DND-41 (cell line): Measurements from ENCODE around the gene UVSSA.

Source experiments
- EZH2 ChIP-seq: IDR thresholded peaks from 3 replicates; pipeline ENCODE4 v1.6.1; 2012; ENCODE audit warnings: borderline replicate concordance, low read depth, mild to moderate bottlenecking, moderate library complexity, low read length, inconsistent platforms; ENCODE audit not compliant: severe bottlenecking
- TF ChIP-seq, protein P1 (sequence below): IDR thresholded peaks from 2 replicates; pipeline ENCODE4 v1.5.1; 2012; ENCODE audit warnings: borderline replicate concordance, low read length, moderate library complexity, mild to moderate bottlenecking; ENCODE audit not compliant: poor library complexity, severe bottlenecking; ENCODE audit errors: extremely low read depth

DNA sequence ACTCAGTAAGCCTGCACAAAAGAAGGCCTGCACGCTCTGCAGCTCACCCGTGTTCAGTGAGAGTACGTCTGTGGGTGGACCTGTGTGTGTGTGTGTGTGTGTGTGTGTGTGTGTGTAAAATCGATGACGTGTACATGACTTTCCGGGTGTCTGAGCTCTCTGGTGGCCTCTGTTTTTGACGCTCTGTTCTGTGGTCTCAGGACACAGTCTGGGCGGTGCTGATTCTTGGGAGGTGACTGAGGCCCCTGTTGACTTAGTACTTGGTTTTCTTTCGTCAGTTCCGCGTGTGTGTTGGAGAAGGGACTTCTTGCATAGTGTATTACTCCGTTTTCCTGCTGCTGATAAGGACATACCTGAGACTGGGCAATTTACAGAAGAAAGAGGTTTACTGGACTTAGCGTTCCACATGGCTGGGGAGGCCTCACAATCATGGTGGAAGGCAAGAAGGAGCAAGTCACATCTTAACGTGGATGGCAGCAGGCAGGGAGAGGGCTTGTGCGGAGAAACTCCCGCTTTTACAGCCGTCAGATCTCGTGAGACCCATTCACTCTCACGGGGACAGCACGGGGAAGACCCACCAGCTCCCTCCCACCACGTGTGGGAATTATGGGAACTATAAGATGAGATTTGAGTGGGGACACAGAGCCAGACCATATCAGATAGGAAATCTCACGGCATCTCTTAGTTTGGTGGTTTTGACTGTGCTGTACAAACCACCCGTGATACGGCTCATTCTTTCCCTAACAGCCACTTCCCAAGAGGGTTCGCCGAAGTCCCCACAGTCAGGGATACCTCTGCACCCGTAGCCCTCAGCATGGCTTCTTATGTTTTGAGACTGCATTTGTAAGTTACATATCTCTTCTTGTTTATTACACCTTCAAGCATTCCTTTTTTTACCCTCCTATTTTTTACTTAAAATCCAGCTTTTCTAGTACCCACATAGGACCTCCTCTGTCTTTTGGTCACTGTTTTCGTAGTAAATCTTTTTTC lies 24.5 kb downstream of the UVSSA start:
- TF ChIP-seq, protein P1, sequence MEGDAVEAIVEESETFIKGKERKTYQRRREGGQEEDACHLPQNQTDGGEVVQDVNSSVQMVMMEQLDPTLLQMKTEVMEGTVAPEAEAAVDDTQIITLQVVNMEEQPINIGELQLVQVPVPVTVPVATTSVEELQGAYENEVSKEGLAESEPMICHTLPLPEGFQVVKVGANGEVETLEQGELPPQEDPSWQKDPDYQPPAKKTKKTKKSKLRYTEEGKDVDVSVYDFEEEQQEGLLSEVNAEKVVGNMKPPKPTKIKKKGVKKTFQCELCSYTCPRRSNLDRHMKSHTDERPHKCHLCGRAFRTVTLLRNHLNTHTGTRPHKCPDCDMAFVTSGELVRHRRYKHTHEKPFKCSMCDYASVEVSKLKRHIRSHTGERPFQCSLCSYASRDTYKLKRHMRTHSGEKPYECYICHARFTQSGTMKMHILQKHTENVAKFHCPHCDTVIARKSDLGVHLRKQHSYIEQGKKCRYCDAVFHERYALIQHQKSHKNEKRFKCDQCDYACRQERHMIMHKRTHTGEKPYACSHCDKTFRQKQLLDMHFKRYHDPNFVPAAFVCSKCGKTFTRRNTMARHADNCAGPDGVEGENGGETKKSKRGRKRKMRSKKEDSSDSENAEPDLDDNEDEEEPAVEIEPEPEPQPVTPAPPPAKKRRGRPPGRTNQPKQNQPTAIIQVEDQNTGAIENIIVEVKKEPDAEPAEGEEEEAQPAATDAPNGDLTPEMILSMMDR, result no peak
- no peak for TF ChIP-seq EZH2
